GM21367 (cell line): ENCODE results near the gene ZNF334.

ENCODE experiments used
- ATAC-seq: cut with Tn5 transposase; IDR thresholded peaks from one replicate; pipeline ENCODE4 v1.9.1; 2021; ENCODE audit not compliant: unreplicated experiment

Gene ZNF334

DNA sequence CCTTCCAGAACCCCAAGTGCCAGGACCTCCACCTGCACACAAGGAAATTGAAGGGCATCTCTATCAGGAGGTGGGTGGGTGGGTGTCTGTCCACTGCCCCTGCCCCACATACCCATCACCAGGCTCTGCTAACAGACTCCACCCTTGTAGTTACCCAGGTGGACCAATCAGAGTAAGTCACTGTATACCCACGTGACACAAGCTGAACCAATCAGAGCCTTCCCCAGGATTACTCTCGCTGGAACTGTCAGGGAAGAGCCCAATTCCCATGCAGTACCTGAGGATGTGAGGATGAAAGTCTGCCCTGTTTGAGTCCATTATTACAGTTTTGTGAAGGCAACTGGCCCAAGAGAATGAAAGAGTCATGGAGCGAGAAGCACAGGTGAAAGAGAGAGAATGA, 32.9 kb upstream of the ZNF334 start:
- no peak for ATAC-seq

DNA sequence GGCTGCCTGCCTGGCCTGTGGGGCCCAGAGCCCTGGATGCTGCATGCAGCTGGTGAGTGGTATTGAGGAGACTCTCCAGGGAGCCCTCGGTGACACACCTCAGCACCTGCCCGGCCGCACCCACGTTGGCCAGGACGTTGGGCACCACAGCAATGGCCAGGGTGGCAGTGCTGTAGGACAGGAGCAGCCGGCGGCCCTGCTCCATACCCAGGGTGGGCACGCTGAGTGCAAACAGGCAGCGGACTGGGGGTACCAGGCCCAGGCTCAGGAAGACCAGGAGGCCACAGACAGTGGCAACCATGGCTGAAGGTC, 32.4 kb upstream of the ZNF334 start:
- no peak for ATAC-seq

DNA sequence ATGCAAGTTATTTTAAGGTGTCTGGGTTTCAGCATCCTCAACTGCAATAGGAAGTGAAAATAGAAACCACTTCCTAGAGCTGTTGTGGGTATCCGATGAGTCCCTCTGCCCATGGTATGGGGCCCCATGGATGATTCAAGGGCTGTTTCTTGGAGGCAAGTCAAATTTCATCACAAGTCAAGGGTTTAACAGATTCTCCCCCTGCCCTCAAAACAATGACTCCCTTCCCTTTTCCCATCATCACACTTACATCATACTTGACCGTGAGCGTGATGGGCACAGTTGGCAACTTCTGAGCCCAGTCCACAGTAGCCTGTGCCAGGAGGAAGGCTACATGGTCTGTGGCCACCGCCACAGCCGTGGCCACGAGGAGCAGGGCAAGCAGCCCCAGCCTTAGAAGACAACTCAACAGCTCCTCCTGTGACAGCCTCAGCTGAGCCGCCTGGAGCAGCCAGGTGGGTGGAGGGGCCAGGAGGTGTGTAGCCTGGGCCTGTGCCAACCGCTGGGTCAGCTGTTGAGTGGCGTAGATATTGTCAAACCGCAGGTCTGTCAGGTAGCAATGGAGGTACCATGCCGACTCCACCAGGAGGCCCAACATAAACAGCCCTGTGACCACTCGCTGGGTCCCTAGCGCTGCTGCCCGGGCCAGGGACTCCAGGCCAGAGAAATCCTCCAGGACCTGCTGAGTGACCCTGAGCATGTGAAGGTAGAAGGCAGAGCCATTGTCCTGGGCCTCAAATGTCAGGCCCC, 31.9 kb upstream of the ZNF334 start:
- ATAC-seq, result no peak

DNA sequence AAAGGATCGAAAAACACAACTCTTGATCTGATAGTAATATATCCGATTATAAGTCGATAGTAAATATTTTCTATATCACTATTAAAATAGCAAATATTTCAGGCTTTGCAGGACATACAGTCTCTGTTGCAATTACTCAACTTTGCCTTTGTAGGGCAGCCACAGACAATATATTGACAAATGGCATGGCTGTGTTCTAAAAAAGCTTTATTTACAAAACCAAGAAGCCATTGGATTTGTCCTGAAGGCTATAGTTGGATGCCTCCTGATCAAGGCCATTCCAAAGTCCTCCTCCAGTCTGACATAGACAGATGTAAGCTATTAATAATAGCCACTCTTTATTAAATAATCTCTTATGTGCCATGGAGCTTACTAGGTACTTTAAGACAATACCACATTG, 31.2 kb upstream of the ZNF334 start:
- ATAC-seq, result no peak

DNA sequence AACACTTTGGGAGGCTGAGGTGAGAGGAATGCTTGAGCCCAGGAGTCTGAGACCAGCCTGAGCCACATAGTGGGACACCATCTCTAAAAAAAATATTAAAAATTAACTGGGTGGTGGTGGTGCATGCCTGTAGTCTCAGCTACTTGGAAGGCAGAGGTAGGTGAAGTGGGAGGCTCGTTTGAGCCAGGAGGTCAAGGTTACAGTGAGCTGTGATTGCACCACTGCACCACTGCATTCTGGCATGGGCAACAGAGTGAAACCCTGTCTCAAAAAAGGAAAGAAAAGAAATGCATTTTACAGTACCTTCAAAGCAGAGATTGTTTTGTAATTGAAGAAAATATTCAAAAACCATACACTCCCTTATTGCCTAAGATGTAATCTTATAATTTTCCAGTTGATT, 30.6 kb upstream of the ZNF334 start:
- no peak for ATAC-seq

DNA sequence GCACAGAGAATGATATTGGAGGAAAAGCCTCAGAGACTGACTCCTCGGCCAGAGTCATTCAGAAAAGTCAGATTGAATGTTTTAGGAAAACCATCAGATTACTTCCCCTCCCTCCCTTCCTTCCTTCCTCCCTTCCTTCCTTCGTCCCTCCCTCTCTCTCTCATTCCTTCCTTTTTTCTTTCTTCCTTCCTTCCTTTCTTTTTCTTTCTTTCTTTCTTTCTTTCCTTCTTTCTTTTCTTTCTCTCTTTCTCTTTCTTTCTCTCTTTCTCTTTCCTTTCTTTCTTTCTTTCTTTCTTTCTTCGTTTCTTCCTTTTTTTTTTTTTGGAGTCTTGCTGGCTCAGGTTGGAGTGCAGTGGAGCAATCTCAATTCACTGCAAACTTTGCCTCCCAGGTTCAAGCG, 29.7 kb upstream of the ZNF334 start:
- ATAC-seq, result no peak

DNA sequence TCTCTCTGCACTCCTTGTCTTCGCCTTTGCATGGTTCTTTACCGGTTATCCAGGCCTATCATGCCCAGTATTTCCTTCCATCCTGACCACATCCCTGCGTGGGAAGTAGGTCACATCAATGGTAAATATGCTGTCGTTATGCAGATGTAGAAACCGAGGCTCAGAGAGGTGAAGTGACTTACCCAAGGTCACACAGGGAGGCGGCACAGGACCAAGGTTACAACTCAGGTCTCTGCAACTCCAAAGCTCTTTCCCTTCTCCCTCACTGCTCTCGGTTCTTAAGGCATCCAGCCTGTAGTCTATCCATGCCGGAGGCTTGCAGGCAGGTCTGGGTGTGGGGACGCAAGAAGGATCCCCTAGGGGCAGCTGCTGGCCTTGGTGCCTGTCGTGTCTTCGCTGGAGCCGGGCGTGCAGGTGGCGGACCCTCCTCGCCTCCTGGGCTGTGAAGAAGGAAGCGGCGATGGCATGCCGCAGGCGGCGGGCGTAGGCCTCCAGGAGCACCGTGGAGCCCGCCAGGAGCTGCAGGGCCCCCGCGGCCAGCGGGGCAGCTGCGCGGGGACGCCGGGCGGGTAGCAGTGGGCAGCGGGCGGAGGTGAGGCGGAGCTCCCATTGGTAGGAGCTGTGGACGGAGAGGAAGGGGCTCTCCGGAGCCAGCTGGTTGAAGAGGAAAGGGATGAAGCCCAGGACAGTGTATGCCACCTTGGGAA, 28.0 kb upstream of the ZNF334 start:
- no peak for ATAC-seq

DNA sequence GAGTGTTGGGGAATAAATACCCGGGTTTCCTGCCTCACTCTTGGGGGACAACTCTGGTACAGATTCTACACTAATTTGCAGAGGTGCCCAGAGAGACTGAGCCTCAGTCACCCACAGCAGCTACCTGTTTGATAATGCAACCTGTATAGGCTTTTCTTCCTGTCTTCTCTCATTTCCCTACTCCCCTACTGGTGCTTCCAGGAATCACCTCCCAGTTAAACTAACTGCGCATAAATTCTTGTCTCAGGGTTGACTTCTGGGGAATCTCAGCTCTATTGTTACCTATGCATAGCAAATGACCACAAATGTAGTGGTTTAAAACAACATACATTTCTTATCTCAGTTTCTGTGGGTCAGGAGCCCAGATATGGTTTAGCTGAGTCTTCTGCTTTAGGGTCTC, 25.8 kb upstream of the ZNF334 start:
- no peak for ATAC-seq

DNA sequence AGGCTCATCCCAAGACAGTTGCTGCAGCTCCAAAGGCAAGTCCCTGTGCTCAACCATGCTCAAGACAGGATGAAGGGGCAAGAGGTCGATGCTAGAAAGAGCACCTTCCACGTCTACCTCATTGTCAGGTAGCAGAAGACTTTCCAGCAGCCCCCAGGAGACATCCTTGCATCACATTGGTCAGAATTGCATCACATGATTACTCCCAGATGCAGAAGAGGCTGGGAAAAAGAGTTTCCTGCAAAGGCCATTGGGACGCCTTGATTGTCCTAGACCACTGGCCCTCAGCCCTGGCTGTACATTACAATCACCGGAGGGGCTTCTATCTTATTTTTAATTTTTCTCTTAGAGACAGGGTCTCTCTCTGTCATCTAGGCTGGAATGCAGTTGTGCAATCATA, 17.3 kb upstream of the ZNF334 start:
- no peak for ATAC-seq

DNA sequence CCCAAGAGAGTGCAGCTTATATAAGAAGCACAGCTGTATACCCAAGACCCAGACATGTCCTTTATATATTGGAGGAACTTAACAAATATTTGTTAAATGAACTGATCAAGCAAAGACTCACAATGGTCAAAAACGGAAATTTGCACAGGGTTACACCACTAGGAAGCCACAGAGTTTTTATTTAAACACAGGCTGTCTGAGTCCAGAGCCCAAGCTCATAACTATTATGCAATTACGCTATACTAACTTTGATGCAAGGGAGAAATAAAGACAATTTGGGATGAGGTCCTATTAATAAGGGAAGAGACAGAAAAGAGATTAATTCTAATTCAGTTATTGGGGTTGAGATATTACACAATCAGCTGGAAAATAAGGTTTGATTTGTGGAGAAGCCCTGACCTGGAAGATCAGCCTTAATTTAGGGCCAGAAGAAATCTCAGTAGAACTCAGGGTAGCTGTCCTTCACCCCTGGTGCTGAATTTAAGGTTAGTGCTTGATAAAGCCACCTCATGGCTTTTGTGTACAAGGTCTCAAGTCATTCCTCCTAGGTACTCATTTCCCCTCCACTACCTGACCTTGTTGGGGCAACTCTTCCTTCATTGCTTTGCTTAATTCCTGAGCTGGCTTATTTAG, 10.5 kb upstream of the ZNF334 start:
- no peak for ATAC-seq

DNA sequence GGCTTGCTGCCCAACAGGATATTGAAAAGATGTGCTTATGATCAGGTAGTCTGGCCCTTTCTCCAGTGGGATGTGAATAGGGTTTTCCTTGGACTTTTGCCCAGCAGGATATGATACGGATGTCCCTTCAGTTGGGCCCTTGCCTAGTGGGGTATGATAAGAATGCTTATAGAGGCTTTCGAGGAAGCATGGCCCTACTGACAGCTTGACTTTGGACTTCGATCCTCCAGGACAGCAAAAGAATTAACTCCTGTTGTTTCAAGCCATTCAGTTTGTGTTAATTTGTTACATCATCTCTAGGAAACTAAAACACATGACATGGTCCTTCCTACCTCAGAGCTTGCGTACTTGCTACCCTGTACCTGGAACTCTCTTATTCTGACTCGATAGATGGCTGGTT, 9.7 kb upstream of the ZNF334 start:
- ATAC-seq, result no peak

DNA sequence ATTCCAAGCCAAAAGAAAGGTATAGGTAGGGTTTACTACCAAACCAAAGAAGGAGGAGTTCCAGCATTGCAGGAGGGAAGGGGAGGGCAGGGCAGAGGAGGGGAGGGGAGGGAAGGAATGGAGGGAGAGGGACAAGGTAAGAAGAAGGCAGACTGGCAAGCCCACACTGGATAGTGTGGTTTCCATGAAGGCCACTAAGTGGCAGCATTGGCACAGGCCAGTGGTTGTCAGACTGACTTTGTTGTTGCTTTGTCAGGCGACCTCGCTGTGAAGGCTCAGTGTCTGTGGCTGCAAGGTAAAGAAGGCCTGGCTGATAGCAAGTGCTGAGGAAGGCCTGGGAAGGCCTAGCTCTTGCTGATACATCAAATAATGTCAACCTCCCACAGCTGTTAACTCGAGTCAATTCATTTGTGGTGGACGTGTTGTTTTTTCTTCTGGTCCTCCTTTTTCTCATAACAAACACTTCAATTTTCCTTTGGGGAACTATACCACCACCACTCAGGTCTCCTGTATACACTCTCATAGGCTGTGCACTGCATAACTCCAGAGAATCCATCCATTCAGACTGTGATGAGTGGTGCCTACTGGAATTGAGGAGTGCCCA, 7.7 kb upstream of the ZNF334 start:
- no peak for ATAC-seq

DNA sequence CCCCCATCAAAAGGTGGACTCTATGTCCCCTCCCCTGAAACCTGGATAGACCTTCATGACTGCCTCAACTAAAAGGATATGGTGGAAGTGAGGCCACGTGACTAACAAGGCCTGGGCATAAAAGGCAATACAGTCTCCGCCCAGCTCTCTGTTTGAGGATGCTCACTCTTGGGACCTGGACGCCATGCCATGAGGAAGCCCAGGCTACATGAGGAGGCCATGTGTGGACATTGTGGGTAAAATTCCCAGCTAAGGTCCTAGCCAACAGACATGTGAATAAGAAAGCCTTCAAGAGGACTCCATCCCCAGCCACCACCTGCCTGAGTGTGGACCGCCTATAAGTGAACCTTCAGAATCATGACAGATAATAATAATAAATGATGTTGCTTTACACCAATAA, 7.2 kb upstream of the ZNF334 start:
- no peak for ATAC-seq

DNA sequence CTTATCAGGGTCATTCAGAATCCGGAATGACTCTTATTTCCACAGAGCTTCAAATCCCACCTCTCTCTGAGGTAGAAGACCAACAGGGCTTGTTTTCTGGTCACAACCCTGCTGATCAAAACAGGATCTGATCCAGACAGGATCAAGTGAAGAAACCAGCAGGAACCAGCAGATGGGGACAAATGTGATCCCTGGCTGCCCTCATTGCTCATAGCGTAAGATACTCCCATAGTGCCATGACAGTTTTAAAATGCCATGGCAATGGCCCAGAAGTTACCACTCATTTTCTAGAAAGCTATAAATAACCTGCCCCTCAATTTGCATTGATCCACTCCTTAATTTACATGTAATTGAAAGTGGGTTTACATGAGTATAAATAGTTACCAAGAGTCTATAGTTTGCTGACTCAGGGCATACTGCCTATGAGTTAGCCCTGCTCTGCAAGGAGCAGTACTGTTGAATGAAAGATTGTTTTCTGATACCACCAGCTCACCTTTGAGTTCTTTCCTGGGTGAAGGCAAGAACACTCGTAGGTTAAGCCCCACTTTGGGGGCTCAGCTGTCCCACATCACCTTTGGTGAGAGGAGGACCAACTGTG, 6.2 kb upstream of the ZNF334 start:
- ATAC-seq, result no peak

DNA sequence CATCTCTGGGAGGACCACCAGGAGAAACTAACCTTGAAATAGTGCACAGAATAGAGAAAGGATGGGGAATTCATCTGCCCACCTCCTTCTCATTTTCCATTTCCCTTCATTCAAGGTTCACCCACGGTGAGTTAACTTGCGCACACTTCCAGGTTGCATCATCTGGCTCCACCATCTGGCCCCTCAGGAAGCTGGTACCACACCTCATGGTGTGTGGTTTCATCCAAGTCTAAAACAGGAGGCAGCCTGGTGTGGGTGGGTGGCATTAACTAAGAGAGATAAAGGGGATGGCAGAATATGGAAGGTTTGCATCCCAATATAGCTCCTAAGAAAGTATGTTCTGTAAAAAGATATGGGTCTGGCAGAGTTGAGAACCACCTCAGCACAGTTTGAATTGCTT, 3.8 kb downstream of the ZNF334 start:
- ATAC-seq, result no peak

DNA sequence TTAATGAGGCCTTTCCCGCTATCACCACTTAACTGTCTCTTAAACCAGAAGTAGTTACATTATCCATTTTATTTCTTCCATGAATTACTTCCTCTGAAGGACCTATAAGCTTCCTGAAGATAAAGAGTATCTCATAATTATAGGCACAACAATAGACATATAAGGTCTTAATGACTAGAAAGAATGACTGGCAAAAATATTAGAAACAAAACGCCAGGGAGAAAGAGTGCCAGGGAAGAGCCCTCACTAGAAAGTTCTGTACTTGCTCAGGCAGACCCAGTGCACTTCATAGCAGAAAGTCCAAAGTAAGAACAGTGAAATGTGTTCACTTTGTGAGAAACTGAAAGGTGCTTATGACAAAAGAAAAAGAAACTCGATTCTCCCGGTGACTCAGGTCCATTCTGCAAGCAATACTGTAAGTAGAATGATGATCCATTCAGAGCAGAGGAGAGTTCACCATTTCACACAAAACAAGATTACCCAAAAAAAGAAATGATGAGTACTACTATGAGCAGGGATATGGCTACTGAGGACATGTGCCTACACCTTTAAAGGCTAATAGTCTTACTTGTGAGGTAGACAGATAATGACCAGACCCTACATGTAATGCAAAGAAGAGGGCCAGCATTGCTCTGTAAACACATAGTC, 5.5 kb downstream of the ZNF334 start:
- no peak for ATAC-seq

DNA sequence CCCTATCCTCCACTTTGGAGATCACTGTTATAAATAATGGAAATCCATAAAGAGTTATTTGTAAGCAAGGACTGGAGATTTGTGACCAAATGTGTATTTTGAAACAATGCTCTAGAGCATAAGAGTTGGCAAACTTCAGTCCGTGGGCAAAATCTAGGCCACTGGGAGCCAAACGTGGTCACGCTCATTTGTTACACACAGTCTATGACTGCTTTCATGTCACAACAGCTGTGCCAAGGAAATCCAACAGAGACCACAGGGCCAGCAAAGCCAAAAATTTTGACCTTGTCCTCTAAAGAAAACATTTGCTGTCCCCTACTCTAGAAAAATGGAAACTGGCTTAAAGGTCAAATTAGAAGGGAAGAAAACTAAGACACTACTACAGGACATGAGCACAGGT, 7.9 kb downstream of the ZNF334 start:
- ATAC-seq, result no peak

DNA sequence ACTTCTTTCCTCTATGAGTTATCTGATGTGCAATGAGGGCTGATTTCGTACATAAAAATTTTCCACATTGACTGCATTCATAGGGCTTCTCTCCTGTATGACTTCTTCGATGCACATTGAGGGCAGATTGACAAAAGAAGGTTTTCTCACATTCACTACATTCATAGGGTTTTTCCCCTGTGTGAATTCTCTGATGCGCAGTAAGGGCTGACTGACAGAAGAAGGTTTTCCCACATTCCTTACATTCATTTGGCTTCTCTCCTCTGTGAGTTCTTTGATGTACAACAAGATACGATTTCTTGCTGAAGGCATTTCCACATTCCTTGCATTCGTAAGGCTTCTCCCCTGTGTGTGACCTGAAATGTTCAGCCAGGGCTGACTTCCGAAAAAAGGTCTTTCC, 11.4 kb downstream of the ZNF334 start:
- no peak for ATAC-seq

DNA sequence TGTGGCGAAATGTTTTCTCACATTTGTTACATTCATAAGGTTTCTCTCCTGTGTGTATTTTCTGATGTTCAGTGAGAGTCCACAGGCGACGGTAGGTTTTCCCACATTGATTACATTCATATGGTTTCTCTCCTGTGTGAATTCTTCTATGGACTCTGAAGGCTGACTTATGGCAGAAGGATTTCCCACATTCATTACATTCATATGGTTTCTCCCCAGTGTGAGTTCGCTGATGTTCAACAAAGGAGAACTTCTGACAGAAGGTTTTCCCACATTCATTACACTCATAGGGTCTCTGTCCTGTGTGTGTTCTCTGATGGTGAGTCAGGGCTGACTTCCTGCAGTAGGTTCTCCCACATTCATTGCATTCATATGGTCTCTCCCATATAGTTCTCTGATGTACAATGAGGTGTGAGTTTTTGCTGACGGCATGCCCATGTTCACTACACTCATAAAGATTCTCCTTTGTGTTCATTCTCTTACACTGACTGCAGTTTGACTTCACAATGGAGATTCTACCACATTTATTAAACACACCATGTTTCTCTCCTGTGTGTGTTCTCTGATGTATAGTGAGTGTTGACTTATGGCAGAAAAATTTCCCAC, 11.9 kb downstream of the ZNF334 start:
- ATAC-seq, result no peak

DNA sequence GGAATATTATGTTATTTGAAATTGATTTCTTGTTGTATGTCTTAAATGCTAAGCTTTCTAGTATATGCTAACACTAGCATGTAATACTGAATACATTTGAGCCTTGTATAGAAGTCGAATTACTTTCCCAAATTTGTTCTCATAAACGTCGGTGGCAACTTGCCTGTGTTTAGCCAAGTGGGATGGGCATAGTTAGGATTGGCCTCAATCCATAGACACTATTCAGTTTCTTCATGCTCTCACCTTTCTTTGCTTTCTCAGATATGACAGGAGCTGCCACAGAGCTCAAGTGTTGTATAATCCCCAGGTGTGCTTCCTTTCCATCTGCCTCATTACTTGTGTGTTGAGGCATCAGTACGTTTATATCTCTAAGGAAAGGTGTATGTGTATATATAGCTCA, 19.3 kb downstream of the ZNF334 start:
- ATAC-seq, result no peak

DNA sequence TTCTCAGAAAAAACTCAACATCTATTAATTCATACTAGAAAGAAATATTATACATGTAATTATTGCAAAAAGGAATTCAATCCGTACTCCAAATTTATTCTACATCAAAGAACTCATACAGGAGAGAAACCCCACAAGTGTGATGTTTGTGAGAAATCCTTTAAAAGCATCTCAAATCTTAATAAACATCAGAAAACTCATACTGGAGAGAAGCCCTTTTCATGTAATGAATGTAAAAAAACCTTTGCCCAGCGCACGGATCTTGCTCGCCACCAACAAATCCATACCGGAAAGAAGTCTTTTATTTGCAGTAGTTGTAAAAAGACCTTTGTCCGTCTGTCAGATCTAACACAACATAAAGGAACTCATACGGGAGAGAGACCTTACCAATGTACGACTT, 22.0 kb downstream of the ZNF334 start:
- no peak for ATAC-seq
